ENCODE results near the gene TBCD. TPM values are rescaled to one million over a fixed set of nuclear protein-coding genes. Genes with fewer than 3 reads are reported as not detected.

The TBCD gene
- total and polyA plus RNA-seq, 9 of the 15 experiments (the other 6 are each of a cell fraction or from before 2014, with no cell fraction given): 8.9 to 98.5 (median 28.0) TPM

DNA sequence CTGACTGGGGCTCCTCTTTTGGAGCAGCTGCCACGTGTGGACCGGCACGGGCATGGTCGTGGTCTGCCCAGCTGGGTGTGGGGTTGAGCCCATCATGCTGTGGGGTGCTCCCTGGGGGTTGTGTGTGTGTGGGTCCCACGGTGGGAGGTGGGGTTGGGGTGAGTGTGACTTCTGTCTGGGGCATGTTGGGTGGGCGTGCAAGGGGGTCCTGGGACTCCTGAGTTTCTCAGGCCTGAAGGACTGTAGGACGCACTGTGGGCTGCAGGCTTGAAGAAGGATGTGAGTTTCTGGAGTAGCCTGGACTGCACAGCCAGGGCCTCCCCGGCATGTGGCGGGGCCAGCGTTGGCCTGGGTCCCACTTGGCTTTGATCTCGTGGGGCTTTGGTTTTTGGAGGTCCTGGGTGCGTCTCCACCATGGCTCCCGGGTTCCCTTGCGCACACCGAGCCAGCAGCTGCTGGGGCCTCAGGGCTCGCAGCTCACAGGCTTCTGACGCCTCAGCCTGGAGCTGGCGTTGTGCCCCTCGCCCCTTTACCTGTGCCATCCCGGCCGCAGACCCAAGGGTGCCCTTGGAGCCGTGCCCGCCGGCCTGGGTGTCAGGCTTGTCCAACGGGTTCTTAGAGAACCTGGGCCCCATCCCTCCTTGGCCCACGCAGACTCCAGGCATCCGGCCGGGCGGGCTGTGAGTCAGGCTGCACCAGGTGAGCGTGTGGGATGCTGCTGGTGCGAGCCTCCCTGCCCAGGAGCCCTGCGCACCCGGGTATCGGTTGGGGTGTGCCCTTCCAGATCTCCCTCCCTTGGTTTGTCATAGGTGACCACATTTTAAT, 122.4 kb downstream of the TBCD start:
- ChIA-PET CTCF (ENCODE audit: low intra/inter-chr PET ratio) (no interaction called here), POLR2A (interaction anchor here (1.0 to 2.8 kb wide), 2 partner anchors 11 to 28 kb away, joined by 3 to 20 read pairs; no protein-coding TSS in a partner anchor)
- Histone ChIP-seq H3K4me2 (ENCODE audit: insufficient read depth, low read length) (no peak overlapping the region), H3K4me3 (no peak overlapping the region), H4K20me1 (replicated peaks; ENCODE audit: control insufficient read depth, insufficient read depth, low read length) (no peaks in the 10 kb centered on the region), H3K27ac (ENCODE audit: extremely low read depth, low read depth, low read length) (no peak overlapping the region), H3K9ac (ENCODE audit: insufficient read depth in 1 of 2, low read depth in 2 of 2, low read length in 2 of 2) (no peak overlapping the region), H3K79me2 (ENCODE audit: control insufficient read depth, insufficient read depth, low read length) (peaks cover 23% of the 10 kb centered on the region), H3K4me1 (replicated peaks in 1 of 2; ENCODE audit: control insufficient read depth in 2 of 2, insufficient read depth in 2 of 2, low read length in 2 of 2) (peaks cover 23 to 49% of the 10 kb centered on the region in 2 experiments), H3K9me3 (replicated peaks; ENCODE audit: control insufficient read depth, insufficient read depth, low read depth, low read length) (no peaks in the 10 kb centered on the region), H3K36me3 (ENCODE audit: control insufficient read depth, insufficient read depth, low read length) (peaks cover 48% of the 10 kb centered on the region; the same call in 2 of the 3 replicates), H3K27me3 (ENCODE audit: control insufficient read depth in 2 of 2, insufficient read depth in 2 of 2, low read length in 2 of 2) (no peaks in the 10 kb centered on the region), H2AFZ (ENCODE audit: low read depth, low read length) (no peak overlapping the region), H3K9me1 (ENCODE audit: control insufficient read depth, insufficient read depth, low read length) (no peaks in the 10 kb centered on the region)
- WGBS (ENCODE audit: insufficient coverage, low coverage, missing lambda C conversion rate): 96% methylated on average over 27 of the region's 34 CpGs
- BruUV-seq (replicated peaks): no TSS peak
- in situ Hi-C loops (cut with MboI) (no loop called here), intact Hi-C loops (cut with micrococcal nuclease) (no loop called here)
- ATAC-seq (no peak), FAIRE-seq (no peak), DNase-seq (ENCODE audit: extremely low read depth in 1 of 4, low spot score in 3 of 4) (no peak)
- TF ChIP-seq NFIC (IDR thresholded peaks at IDR 0.05) (no peak), E2F6 (IDR thresholded peaks at IDR 0.05; ENCODE audit: borderline replicate concordance in 1 of 2, extremely low read depth in 1 of 2, insufficient read depth in 1 of 2, insufficient read length in 1 of 2, low read depth in 1 of 2, low read length in 1 of 2, poor library complexity in 1 of 2, severe bottlenecking in 1 of 2) (no peak), ARHGAP35 (IDR thresholded peaks at IDR 0.05; ENCODE audit: partially characterized antibody) (no peak), MAZ (CRISPR knock-in tag; conservative IDR thresholded peaks at IDR 0.05 in 1 of 2, IDR thresholded peaks at IDR 0.05 in 1 of 2) (no peak), SRSF1 (IDR thresholded peaks at IDR 0.05; ENCODE audit: low read depth, low read length) (no peak), CTCFL (IDR thresholded peaks at IDR 0.05; ENCODE audit: borderline replicate concordance, insufficient read depth, low read depth, low read length, poor library complexity, severe bottlenecking) (no peak), RB1 (IDR thresholded peaks at IDR 0.05; ENCODE audit: low read depth) (no peak), CBX2 (IDR thresholded peaks at IDR 0.05; ENCODE audit: insufficient read depth, low read length, poor library complexity, severe bottlenecking) (no peak), MNT (conservative IDR thresholded peaks at IDR 0.05) (no peak)
- TF ChIP-seq, protein P1, sequence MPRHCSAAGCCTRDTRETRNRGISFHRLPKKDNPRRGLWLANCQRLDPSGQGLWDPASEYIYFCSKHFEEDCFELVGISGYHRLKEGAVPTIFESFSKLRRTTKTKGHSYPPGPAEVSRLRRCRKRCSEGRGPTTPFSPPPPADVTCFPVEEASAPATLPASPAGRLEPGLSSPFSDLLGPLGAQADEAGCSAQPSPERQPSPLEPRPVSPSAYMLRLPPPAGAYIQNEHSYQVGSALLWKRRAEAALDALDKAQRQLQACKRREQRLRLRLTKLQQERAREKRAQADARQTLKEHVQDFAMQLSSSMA (CRISPR knock-in tag; IDR thresholded peaks at IDR 0.05): no peak
